GM12873 (cell line): ENCODE results near the gene SLC16A2.
A peak's percentile ranks its signal among the peaks of the same experiment; 100 is the strongest.

ENCODE experiments used
- TF ChIP-seq, protein P1 (sequence below): IDR thresholded peaks from 2 replicates; pipeline ENCODE4 v1.5.1; 2012; ENCODE audit warnings: low read depth, mild to moderate bottlenecking, moderate library complexity, low read length, control low read depth; ENCODE audit not compliant: insufficient read depth; ENCODE audit errors: missing control alignments

SLC16A2 gene

DNA sequence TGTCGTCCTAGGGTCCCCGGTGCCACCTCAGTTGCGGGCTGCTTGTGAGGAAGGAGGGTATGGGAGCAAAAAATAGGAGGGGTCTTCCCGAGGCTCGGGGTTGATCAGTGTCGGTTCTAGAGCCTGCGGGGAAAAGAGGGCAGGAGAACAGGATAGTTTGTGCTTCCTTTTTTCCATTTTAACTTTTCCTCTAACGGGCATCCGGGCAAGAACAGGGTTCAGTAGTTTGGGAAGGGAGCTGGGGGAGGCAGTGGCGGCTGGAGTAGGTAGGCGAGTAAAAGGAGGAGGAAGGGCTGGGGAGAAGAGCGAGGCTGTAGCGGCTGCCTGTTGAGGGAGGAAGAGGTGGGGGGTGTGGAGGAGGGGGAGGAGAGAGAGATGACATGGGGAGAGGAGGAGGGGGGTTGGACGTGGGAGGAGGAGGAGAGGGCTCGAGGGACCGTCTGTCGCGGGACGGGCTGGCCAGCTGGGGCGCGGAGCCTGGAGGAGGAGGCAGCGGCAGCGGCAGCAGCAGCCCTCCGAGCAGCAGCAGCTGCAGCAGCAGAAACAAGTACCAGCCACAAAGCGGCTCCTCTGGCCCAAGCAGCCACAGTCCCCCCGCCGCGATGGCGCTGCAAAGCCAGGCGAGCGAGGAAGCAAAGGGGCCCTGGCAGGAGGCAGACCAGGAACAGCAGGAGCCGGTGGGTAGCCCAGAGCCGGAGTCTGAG, at the start of gene SLC16A2:
SLC16A2 (plus strand) TSS at position 458 of the 704 bp plus-strand sequence; CDS start at position 603, 145 bp downstream.
- TF ChIP-seq, protein P1, sequence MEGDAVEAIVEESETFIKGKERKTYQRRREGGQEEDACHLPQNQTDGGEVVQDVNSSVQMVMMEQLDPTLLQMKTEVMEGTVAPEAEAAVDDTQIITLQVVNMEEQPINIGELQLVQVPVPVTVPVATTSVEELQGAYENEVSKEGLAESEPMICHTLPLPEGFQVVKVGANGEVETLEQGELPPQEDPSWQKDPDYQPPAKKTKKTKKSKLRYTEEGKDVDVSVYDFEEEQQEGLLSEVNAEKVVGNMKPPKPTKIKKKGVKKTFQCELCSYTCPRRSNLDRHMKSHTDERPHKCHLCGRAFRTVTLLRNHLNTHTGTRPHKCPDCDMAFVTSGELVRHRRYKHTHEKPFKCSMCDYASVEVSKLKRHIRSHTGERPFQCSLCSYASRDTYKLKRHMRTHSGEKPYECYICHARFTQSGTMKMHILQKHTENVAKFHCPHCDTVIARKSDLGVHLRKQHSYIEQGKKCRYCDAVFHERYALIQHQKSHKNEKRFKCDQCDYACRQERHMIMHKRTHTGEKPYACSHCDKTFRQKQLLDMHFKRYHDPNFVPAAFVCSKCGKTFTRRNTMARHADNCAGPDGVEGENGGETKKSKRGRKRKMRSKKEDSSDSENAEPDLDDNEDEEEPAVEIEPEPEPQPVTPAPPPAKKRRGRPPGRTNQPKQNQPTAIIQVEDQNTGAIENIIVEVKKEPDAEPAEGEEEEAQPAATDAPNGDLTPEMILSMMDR = no peak

DNA sequence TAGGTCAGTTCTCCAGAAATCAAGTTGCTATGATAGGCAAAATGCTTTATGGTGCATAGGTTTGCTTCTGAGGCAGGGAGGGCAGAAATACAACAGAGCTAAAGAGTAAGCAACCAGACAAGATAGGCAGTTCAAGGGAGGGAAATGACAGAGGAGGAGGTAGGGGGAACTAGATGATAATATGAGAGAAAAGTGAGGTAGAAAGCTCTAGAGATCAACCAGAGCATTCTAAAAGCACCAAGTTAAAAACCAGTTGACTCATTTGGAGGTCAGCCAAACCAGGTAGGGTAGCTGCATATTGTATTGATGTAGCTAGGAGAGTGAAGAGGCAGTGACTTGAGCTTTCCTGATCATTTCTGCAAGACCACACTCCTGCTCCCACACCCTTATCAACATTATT, 49.0 kb upstream of the SLC16A2 start:
- TF ChIP-seq, protein P1 = no peak

- TF ChIP-seq, protein P1 = no peak
These were observed 44.0 kb upstream of the SLC16A2 start for GRCh38 chrX:74377282-74377681.

GRCh38 chrX:74382613-74383012, 38.7 kb upstream of the SLC16A2 start:
- TF ChIP-seq, protein P1 = peak; percentile 95

DNA sequence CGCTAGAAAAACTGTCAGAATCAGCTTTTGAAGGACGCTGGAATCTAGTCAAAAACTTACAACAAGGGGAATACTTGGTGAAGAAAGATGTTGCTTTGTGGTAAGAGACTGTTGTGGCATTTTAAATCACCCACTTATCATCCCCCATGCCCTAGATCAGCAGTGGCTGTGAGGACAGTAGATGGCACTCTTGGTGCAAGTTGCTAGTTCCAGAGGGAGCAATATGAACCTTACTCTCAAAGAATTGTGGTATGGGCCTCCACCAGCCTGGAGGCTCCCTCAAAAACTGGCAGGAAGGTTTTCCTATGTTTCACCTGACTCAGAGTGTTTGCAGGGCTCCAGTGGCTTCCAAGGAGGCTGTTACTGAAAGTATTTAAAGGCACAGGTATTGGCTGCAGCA, 37.7 kb upstream of the SLC16A2 start:
- TF ChIP-seq, protein P1 = peak; percentile 56

- TF ChIP-seq, protein P1 = no peak
These were observed 32.1 kb upstream of the SLC16A2 start for GRCh38 chrX:74389016-74389722.

DNA sequence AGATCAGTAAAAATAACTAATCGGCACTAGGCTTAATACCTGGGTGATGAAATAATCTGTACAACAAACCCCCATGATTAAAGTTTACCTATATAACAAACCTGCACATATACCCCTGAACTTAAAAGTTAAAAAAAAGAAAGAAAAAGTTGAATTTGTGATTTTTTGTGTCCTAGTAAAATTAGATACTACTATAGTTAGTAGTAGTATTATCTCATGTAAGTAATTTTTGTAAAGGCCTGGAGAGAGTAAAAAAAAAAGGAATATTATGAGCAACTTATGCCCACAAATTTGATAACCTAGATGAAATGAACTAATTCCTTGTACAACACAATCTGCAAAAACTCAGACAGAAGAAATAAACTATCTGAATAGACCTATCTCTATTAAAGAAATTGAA, 25.7 kb upstream of the SLC16A2 start:
- TF ChIP-seq, protein P1 = no peak
